Parietal lobe (tissue), 2 donors: Measurements from ENCODE around the gene SMIM22. TPM values are rescaled to one million over a fixed set of nuclear protein-coding genes. Genes with fewer than 3 reads are reported as not detected.

Experiments used
- small RNA-seq: library from RNA; depleted of rRNA; stranded (forward); fragments of <200 nt; gene quantifications from one replicate; pipeline ENCODE3, GENCODE V24; 2014; ENCODE audit warnings: low replicate concordance
- total RNA-seq: library from RNA; depleted of rRNA; stranded (reverse); fragments of >200 nt; gene quantifications from one replicate; pipeline ENCODE4 v1.2.3, GENCODE V29; 2014

SMIM22 gene, protein sequence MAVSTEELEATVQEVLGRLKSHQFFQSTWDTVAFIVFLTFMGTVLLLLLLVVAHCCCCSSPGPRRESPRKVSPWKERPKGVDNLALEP
- not detected for total RNA-seq

GRCh38 chr16:4795181-4795827 lies at the start of gene SMIM22:
Gene SMIM22, plus strand, starts transcription at chr16:4795369. Its CDS starts 366 bp downstream, at chr16:4795735.

GRCh38 chr16:4766875-4767628 lies 28.1 kb upstream of the SMIM22 start, which contains the start of gene ZNF500:
Gene ZNF500, minus strand, starts transcription at chr16:4767162. Its CDS starts 1,184 bp downstream, at chr16:4765978.

DNA sequence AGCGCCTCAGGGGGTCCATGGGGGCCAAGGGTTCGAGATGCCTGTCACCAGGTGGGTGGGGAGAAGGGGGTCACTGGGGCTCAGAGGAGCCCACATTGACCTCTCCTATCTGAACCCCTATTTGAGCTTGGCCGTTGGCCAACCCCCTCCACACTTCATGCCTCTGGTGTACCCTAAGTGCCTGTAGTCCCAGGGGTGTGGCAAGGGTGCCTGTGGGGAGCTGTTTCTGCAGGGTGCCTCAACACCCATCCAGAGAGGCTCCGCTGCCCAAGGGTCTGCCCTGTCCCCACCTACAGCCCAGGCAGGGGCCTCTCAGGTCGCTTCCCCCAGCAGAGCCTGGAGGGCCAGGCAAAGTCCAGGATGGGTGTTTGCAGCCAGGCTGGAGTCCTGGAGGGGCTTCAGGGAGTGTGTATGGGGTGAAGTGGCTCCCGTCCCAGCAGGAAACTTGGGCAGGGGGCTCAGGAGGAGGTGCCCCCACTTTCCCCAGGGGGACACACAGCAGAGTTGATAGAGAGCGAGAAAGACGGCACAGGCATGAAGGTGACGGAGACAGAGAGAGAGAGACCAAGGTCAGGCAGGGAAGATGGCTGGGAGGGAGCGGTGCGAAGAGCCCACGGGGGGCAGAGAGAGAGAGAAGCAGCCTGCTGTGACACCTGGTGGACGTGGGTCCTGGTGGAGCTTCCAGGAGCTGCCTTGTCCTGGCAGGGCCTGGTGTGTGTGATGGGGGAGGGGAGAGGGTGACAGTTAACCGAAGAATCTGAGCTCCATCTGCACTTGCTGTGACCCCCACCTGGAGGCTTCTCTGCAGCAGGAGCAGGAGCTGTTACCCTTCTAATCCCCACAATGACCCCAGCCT lies 7.3 kb upstream of the SMIM22 start, which contains the start of gene SEPTIN12:
Gene SEPTIN12 (minus strand): TSS at position 719 of the 856 bp plus-strand sequence. CDS start 700 bp downstream, at position 19.

GRCh38 chr16:4801962-4802658 lies 6.9 kb downstream of the SMIM22 start, which contains the start of gene ROGDI:
Gene ROGDI, minus strand, starts transcription at chr16:4802633. Its CDS starts 62 bp downstream, at chr16:4802571.

Small RNA genes within 50 kb of the gene (small RNA-seq; reads per million reads assigned to genes)
- gene RF00017 = not detected

Other genes starting within 250 kb of the SMIM22 start
- 0.63 TPM for gene C16orf96, start 239.0 kb upstream of the SMIM22 start, total RNA-seq
- 8.5 TPM for gene UBALD1, start 180.5 kb upstream of the SMIM22 start, total RNA-seq
- gene MGRN1, start 170.5 kb upstream of the SMIM22 start, total RNA-seq = 65.1 TPM
- gene NUDT16L1, start 101.8 kb upstream of the SMIM22 start, total RNA-seq = 32.6 TPM
- 61.3 TPM for gene ANKS3, start 61.1 kb upstream of the SMIM22 start, total RNA-seq
- gene DNAAF8, start 60.8 kb upstream of the SMIM22 start, total RNA-seq = 0.31 TPM
- gene ZNF500, start 28.2 kb upstream of the SMIM22 start, total RNA-seq = 16.9 TPM
- gene SEPTIN12, start 7.0 kb upstream of the SMIM22 start, total RNA-seq = not detected
- gene ROGDI, start 7.3 kb downstream of the SMIM22 start, total RNA-seq = 41.6 TPM
- 89.2 TPM for gene GLYR1, start 51.9 kb downstream of the SMIM22 start, total RNA-seq
- gene UBN1, start 52.1 kb downstream of the SMIM22 start, total RNA-seq = 31.3 TPM
- 0.94 TPM for gene PPL, start 141.8 kb downstream of the SMIM22 start, total RNA-seq
- 0.94 TPM for gene SEC14L5, start 163.0 kb downstream of the SMIM22 start, total RNA-seq
- 19.7 TPM for gene NAGPA, start 238.6 kb downstream of the SMIM22 start, total RNA-seq